A673 (cell line): ENCODE results near the gene ADGRG1. TPM values are rescaled to one million over a fixed set of nuclear protein-coding genes. Genes with fewer than 3 reads are reported as not detected.
"Not testable (repeated sequence)": the region's sequence is repeated elsewhere in the genome, so short reads cannot be mapped to it uniquely, and the experiment has no call there.

ENCODE experiments used
- BruUV-seq: library from RNA; stranded (reverse); fragments of 400-500 nt; replicated peaks from 2 replicates; lab custom pipeline; 2021; lab: Mats Ljungman, UMichigan
- CTCF ChIA-PET: fragments of 300-600 bp; sonication (Branson Sonifier 250); formaldehyde crosslinking; loops from one replicate; lab custom pipeline; 2022; ENCODE audit warnings: antibody characterized with exemption; lab: Charles Lee
- POLR2A ChIA-PET: fragments of 300-600 bp; sonication (Branson Sonifier 250); formaldehyde crosslinking; loops from one replicate; lab custom pipeline; 2022; ENCODE audit warnings: antibody characterized with exemption; ENCODE audit not compliant: low non-redundant PET; lab: Charles Lee
- DNase-seq: peaks from one replicate; pipeline ENCODE4 v3.0.0-alpha.2; 2015; ENCODE audit warnings: low spot score
- H3K27ac ChIP-seq: fragments of 200-600 bp; sonication (generic); 2 replicates; pipeline ENCODE4 v1.5.1; 2016; ENCODE audit warnings: mixed run types, low read depth, mild to moderate bottlenecking, mixed read lengths, antibody characterized with exemption, low read length; ENCODE audit not compliant: poor library complexity, severe bottlenecking
- H3K27me3 ChIP-seq: fragments of 200-600 bp; sonication (generic); replicated peaks from 2 replicates; pipeline ENCODE4 v1.6.1; 2017; ENCODE audit warnings: mixed run types, low read depth, mild to moderate bottlenecking, mixed read lengths, antibody characterized with exemption, low read length; ENCODE audit not compliant: insufficient read depth, poor library complexity
- H3K36me3 ChIP-seq: fragments of 200-600 bp; sonication (generic); 2 replicates; pipeline ENCODE4 v1.6.1; 2016; ENCODE audit warnings: mixed run types, mild to moderate bottlenecking, mixed read lengths, antibody characterized with exemption, low read length; ENCODE audit not compliant: insufficient read depth, poor library complexity, severe bottlenecking
- H3K4me1 ChIP-seq: fragments of 200-600 bp; sonication (generic); 2 replicates; pipeline ENCODE4 v1.6.1; 2017; ENCODE audit warnings: mixed run types, mild to moderate bottlenecking, mixed read lengths, antibody characterized with exemption, low read length; ENCODE audit not compliant: insufficient read depth, poor library complexity, severe bottlenecking
- H3K4me3 ChIP-seq: fragments of 200-600 bp; sonication (generic); 2 replicates; pipeline ENCODE4 v1.5.1; 2016; ENCODE audit warnings: low read depth, mixed run types, mild to moderate bottlenecking, mixed read lengths, low read length; ENCODE audit not compliant: poor library complexity, severe bottlenecking
- H3K9me3 ChIP-seq: fragments of 200-600 bp; sonication (generic); 2 replicates; pipeline ENCODE4 v1.6.1; 2016; ENCODE audit warnings: mixed run types, low read depth, mild to moderate bottlenecking, mixed read lengths, antibody characterized with exemption, low read length; ENCODE audit not compliant: poor library complexity, severe bottlenecking
- CTCF ChIP-seq: fragments of 300-800, 200-600 bp; sonication (generic); conservative IDR thresholded peaks from 2 replicates; pipeline ENCODE4 v1.5.1; 2017; ENCODE audit warnings: low read depth, mild to moderate bottlenecking, antibody characterized with exemption, low read length, moderate library complexity, mixed read lengths
- EZH2 ChIP-seq: fragments of 200-600 bp; sonication (generic); IDR thresholded peaks from 2 replicates; pipeline ENCODE4 v1.6.1; 2017; ENCODE audit warnings: borderline replicate concordance, low read depth, mild to moderate bottlenecking, mixed read lengths, antibody characterized with exemption, low read length; ENCODE audit not compliant: poor library complexity, severe bottlenecking
- intact Hi-C: fragments of 100-400 bp; cut with micrococcal nuclease; formaldehyde crosslinking; loops from one replicate; pipeline ENCODE4 v1.10.0; 2022; ENCODE audit not compliant: unreplicated experiment
- total RNA-seq: library from RNA; stranded (reverse); gene quantifications from 2 replicates; pipeline ENCODE4 v1.2.3, GENCODE V29; 2021

ADGRG1 gene
- total RNA-seq, 1 experiment from 2014 or later, result 0.75 TPM

- DNase-seq, result no peak
- H3K4me1 ChIP-seq, result peaks cover 10% of the 10 kb centered on the region
- TF ChIP-seq CTCF, result no peak
- TF ChIP-seq EZH2, result no peak
- H3K9me3 ChIP-seq, result peaks cover 3% of the 10 kb centered on the region
- H3K36me3 ChIP-seq, result no peaks in the 10 kb centered on the region
- ChIA-PET POLR2A (no interaction called here), CTCF (interaction anchor here (2.3 kb wide), 1 partner anchor 144 kb away, joined by 6 read pairs; no protein-coding TSS in a partner anchor)
- H3K27ac ChIP-seq, result no peak overlapping the region
- no peaks in the 10 kb centered on the region for H3K27me3 ChIP-seq
- BruUV-seq, result no TSS peak
- no peak overlapping the region for H3K4me3 ChIP-seq
- intact Hi-C loops, result loop anchor here (5.0 to 10.0 kb wide), 3 partner anchors 162 to 410 kb away; partner anchors contain the start of genes USB1 and ZNF319
Measured at GRCh38 chr16:57592591-57593003, 35.8 kb upstream of the ADGRG1 start.

GRCh38 chr16:57593021-57593420 is 35.4 kb upstream of the ADGRG1 start:
- Histone ChIP-seq H3K9me3 (peaks cover 3% of the 10 kb centered on the region), H3K27ac (no peak overlapping the region), H3K4me3 (no peak overlapping the region), H3K4me1 (peaks cover 10% of the 10 kb centered on the region), H3K36me3 (no peaks in the 10 kb centered on the region), H3K27me3 (no peaks in the 10 kb centered on the region)
- DNase-seq, result no peak
- BruUV-seq, result no TSS peak
- CTCF ChIA-PET, result no interaction called here
- POLR2A ChIA-PET, result no interaction called here
- intact Hi-C loops, result loop anchor here (5.0 to 10.0 kb wide), 3 partner anchors 162 to 409 kb away; partner anchors contain the start of genes USB1 and ZNF319
- TF ChIP-seq EZH2 (no peak), CTCF (no peak)

DNA sequence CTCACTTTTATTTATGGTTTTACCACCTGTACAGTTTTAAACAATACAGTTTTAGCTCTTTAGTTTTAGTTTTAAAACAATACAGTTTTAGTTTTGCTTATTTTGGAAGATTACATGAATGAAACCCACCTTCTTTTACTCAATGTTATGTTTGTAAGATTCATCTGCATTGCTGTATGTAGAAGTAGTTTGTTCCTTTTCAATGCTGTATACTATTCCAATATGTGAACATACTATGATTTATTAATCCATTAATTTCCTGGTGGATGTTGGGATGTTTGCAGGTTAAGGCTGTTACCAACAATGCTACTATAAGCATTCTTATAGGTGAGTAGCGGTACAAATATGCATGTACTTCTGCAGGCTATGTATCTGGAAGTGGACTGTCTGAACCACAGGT is 34.4 kb upstream of the ADGRG1 start:
- BruUV-seq, result no TSS peak
- intact Hi-C loops, result loop anchor here (5.0 to 10.0 kb wide), 3 partner anchors 161 to 408 kb away; partner anchors contain the start of genes USB1 and ZNF319
- CTCF ChIA-PET, result no interaction called here

DNA sequence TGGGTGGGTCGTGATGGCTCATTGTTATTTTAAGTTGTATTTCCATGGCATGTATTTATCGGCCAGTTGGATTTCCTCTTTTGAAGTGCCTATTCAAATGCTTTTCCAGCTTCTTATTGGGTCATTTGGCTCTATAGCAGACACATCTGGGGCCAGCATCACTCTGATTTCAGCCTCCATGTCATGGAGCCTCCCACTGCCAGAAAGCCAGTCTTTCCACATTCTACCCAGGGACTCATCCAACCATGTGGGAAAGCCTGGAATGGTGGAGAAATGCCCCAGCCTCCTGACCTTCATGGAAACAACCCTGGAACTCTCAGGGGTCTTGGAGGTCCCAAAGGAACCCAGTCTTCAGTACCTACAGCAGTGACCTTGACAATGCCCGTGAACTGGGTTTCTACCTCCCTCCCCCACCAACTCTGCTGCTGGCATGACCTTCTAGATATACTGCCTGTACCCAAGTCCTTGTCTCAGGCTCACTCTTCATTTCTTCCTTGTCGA is 33.8 kb upstream of the ADGRG1 start:
- Histone ChIP-seq H3K4me3 (no peak overlapping the region), H3K27ac (no peak overlapping the region), H3K27me3 (no peaks in the 10 kb centered on the region), H3K36me3 (no peaks in the 10 kb centered on the region), H3K9me3 (peaks cover 3% of the 10 kb centered on the region), H3K4me1 (peaks cover 10% of the 10 kb centered on the region)
- POLR2A ChIA-PET, result no interaction called here
- intact Hi-C loops, result loop anchor here (5.0 to 10.0 kb wide), 3 partner anchors 160 to 408 kb away; partner anchors contain the start of genes USB1 and ZNF319
- CTCF ChIA-PET, result no interaction called here
- no TSS peak for BruUV-seq
- no peak for DNase-seq
- no peak for TF ChIP-seq EZH2
- TF ChIP-seq CTCF, result no peak

More for the DNA sequence above, 34.4 kb upstream of the ADGRG1 start:
- Histone ChIP-seq H3K27me3 (no peaks in the 10 kb centered on the region), H3K4me3 (no peak overlapping the region), H3K9me3 (peaks cover 3% of the 10 kb centered on the region), H3K36me3 (no peaks in the 10 kb centered on the region), H3K27ac (no peak overlapping the region), H3K4me1 (peaks cover 10% of the 10 kb centered on the region)
- DNase-seq, result no peak
- no peak for TF ChIP-seq EZH2
- POLR2A ChIA-PET, result no interaction called here

DNA sequence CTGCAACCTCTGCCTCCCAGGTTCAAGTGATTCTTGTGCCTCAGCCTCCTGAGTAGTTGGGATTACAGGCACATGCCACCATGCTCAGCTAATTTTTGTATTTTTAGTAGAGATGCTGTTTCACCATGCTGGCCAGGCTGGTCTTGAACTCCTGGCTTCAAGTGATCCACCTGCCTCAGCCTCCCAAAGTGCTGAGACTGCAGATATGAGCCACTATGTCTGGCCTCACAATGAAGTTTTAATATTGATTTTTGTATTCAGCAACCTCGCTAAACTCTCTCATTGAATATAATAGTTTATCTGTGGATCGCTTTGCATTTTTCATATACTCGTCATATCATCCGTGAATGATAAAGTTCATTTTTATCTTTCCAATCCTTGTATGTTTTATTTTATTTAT is 32.2 kb upstream of the ADGRG1 start:
- H3K27ac ChIP-seq, H3K27me3 ChIP-seq, BruUV-seq, H3K4me3 ChIP-seq, POLR2A ChIA-PET, H3K36me3 ChIP-seq, H3K4me1 ChIP-seq, H3K9me3 ChIP-seq, CTCF ChIA-PET, DNase-seq: not testable (repeated sequence)
- intact Hi-C loops, result loop anchor here (10.0 kb wide), 2 partner anchors 159 to 269 kb away; no protein-coding TSS in a partner anchor
